ENCODE data around the gene FGF16. TPM values are rescaled to one million over a fixed set of nuclear protein-coding genes. Genes with fewer than 3 reads are reported as not detected.
"Not testable (repeated sequence)": the region's sequence is repeated elsewhere in the genome, so short reads cannot be mapped to it uniquely, and the experiment has no call there.

Gene FGF16
- total RNA-seq, 1 donor from 2014 or later = not detected

DNA sequence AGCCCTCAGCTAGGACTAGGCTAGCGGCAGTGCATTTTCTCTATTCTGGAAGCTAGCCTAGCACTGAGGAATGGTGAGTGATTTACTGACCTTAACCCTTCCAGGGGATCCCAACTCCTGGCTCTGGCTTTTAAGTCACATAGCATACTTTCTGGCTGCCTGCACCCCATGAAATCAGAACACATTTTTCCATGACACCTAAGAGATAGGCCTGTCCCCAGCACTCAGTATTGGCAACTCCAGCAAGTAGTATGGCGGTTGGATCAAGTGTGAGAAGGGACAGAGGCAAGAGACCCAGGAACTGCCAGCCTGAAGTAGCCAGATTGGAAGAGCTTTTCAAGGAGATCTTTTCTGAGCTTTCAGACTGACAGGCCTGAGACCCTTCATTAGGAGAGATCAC, 8.2 kb downstream of the FGF16 start:
- no peak for DNase-seq (ENCODE audit: low read depth)
- H3K4me3 ChIP-seq (ENCODE audit: low read depth, low read length) = no peak overlapping the region
- TF ChIP-seq, protein P1, sequence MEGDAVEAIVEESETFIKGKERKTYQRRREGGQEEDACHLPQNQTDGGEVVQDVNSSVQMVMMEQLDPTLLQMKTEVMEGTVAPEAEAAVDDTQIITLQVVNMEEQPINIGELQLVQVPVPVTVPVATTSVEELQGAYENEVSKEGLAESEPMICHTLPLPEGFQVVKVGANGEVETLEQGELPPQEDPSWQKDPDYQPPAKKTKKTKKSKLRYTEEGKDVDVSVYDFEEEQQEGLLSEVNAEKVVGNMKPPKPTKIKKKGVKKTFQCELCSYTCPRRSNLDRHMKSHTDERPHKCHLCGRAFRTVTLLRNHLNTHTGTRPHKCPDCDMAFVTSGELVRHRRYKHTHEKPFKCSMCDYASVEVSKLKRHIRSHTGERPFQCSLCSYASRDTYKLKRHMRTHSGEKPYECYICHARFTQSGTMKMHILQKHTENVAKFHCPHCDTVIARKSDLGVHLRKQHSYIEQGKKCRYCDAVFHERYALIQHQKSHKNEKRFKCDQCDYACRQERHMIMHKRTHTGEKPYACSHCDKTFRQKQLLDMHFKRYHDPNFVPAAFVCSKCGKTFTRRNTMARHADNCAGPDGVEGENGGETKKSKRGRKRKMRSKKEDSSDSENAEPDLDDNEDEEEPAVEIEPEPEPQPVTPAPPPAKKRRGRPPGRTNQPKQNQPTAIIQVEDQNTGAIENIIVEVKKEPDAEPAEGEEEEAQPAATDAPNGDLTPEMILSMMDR (conservative IDR thresholded peaks at IDR 0.05; ENCODE audit: low read depth, low read length) = no peak

DNA sequence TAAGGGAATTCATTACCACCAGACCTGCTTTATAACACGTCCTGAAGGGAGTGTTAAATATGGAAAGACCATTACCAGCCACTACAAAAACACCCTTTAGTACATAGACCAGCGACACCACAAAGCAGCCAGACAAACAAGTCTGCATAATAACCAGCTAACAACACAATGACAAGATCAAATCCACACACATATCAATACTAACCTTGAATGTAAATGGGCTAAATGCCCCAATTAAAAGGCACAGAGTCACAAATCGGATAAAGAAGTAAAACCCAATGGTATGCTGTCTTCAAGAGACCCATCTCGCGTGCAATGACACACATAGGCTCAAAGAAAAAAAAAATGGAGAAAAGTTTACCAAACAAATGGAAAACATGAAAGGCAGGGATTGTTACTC, 36.9 kb downstream of the FGF16 start:
- TF ChIP-seq, protein P1 (conservative IDR thresholded peaks at IDR 0.05; ENCODE audit: low read depth, low read length) = no peak
- DNase-seq (ENCODE audit: low read depth) = no peak
- H3K4me3 ChIP-seq (ENCODE audit: low read depth, low read length) = no peak overlapping the region

DNA sequence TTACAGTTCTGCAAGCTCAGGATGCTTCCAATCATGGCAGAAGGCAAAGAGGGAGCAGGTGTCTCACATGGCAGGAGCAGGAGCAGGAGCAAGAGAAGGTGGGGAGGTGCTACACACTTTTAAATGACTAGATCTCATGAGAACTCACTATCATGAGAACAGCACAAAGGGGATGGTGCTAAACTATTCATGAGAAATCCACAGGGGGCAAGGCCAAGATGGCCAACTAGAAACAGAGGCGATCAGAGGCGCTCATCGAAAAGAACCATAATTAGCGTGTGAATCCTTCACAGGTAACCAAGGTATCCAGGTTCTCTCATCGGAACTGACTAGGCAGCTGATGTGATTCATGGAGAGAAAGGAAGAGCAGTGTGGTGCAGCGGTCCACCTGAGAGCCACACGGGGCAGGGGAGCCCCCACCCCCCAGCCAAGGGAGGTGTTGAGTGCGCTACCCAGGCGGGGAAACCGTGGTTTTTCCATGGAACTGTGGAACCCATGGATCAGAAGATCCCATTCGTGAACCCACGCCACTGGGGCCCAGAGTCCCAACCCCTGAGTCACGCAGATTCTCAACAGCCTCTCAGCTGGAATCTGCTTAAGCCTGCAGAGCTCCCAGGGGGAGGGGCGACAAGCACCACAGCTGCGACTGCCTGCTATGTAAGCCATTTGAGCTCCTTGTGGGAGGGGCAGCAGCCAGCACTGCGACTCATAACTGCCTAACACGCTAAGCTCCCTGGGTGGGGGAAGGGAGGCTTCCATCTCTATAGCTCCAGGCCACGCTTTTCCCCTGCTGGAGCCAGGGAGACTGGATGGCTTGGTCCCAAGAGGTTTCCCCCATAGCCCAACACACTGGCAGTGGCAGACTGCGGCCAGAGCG, 46.7 kb downstream of the FGF16 start:
- TF ChIP-seq, protein P1 (conservative IDR thresholded peaks at IDR 0.05; ENCODE audit: low read depth, low read length) = no peak
- no peak for DNase-seq (ENCODE audit: low read depth)
- H3K4me3 ChIP-seq (ENCODE audit: low read depth, low read length) = no peak overlapping the region

DNA sequence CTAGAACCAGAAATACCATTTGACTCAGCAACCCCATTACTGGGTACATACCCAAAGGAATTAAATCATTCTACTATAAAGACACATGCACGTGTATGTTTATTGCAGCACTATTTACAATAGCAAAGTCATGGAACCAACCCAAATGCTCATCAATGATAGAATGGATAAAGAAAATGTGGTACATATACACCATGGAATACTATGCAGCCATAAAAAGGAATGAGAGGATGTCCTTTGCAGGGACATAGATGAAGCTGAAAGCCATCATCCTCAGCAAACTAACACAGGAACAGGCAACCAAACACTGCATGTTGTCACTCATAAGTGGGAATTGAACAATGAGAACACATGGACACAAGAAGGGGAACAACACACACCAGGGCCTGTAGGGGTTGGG, 53.0 kb downstream of the FGF16 start:
- H3K4me3 ChIP-seq (ENCODE audit: low read depth, low read length); DNase-seq (ENCODE audit: low read depth): not testable (repeated sequence)

DNA sequence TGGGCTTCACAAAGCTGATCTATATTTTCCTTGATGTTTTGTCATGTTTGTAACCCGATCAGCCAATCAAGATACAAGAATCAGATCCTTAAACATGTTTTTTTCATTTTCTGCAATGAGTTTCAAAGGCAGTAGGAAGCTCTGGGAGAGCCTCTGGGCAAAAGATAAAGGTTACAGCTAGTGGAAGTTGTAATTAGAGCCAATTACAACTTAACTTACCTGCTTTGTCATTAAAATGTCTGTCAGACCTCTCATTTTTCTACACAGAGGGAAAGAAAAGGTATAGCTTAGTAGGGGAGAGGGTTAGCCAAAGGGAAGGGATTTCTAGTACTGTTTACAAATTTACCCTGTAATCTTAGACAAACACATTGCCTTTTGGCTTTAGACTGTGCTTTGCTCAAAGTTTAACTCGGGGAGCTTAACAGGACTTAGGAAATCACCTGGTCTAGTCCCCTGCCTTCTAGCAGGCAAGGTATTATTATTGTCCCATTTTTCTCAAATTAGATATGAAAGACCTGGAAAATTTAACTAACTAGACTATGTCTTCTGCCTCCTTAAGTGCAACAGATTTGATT, 55.8 kb downstream of the FGF16 start:
- no peak for DNase-seq (ENCODE audit: low read depth)
- TF ChIP-seq, protein P1 (conservative IDR thresholded peaks at IDR 0.05; ENCODE audit: low read depth, low read length) = no peak
- no peak overlapping the region for H3K4me3 ChIP-seq (ENCODE audit: low read depth, low read length)

DNA sequence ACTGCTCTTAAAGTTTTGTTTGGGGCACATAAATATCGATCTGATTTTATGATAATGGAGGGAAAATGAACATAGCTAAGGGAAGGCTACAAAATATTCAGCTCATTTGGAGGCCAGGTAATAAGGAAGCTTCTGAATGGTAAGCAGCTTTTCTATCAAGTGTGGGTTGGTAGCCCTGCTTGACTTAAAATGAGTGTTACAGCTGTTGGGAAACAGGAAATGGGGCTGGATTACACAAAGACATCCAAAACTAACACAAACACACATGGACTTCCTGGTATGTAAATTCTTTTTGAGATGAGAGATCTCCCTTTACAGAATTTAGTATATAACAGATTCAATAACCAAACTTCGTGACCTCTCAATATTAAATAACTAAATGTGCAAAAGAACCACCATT, 58.0 kb downstream of the FGF16 start:
- H3K4me3 ChIP-seq (ENCODE audit: low read depth, low read length) = no peak overlapping the region
- TF ChIP-seq, protein P1 (conservative IDR thresholded peaks at IDR 0.05; ENCODE audit: low read depth, low read length) = no peak
- no peak for DNase-seq (ENCODE audit: low read depth)

All from epithelial cell of proximal tubule (primary cell).